ENCODE measurements around the gene NLGN1.
"Not testable (repeated sequence)": the region's sequence is repeated elsewhere in the genome, so short reads cannot be mapped to it uniquely, and the experiment has no call there.

Gene NLGN1

GRCh38 chr3:174168538-174169254 is 771.2 kb downstream of the NLGN1 start:
- DNase-seq (ENCODE audit: low spot score) = no peak

- DNase-seq (ENCODE audit: low spot score) = no peak
Measured at GRCh38 chr3:174169736-174170135, 772.2 kb downstream of the NLGN1 start.

GRCh38 chr3:174170248-174170647 is 772.7 kb downstream of the NLGN1 start:
- no peak for DNase-seq (ENCODE audit: low spot score)

- DNase-seq (ENCODE audit: low spot score) = no peak
Measured at GRCh38 chr3:174186377-174186989, 788.9 kb downstream of the NLGN1 start.

GRCh38 chr3:174191380-174191779 is 793.8 kb downstream of the NLGN1 start:
- DNase-seq (ENCODE audit: low spot score) = no peak

GRCh38 chr3:174191895-174192294 is 794.4 kb downstream of the NLGN1 start:
- no peak for DNase-seq (ENCODE audit: low spot score)

GRCh38 chr3:174192471-174192870 is 794.9 kb downstream of the NLGN1 start:
- DNase-seq (ENCODE audit: low spot score) = no peak

GRCh38 chr3:174193604-174194003 is 796.1 kb downstream of the NLGN1 start:
- DNase-seq (ENCODE audit: low spot score) = no peak

- DNase-seq (ENCODE audit: low spot score) = no peak
Measured at GRCh38 chr3:174197416-174197815, 799.9 kb downstream of the NLGN1 start.

GRCh38 chr3:174198199-174198598 is 800.7 kb downstream of the NLGN1 start:
- no peak for DNase-seq (ENCODE audit: low spot score)

- no peak for DNase-seq (ENCODE audit: low spot score)
Measured at GRCh38 chr3:174199696-174200095, 802.2 kb downstream of the NLGN1 start.

- DNase-seq (ENCODE audit: low spot score) = no peak
Measured at GRCh38 chr3:174202116-174202515, 804.6 kb downstream of the NLGN1 start.

GRCh38 chr3:174202561-174202960 is 805.0 kb downstream of the NLGN1 start:
- no peak for DNase-seq (ENCODE audit: low spot score)

GRCh38 chr3:174204765-174205164 is 807.2 kb downstream of the NLGN1 start:
- no peak for DNase-seq (ENCODE audit: low spot score)

- DNase-seq (ENCODE audit: low spot score) = no peak
Measured at GRCh38 chr3:174206607-174207192, 809.2 kb downstream of the NLGN1 start.

- DNase-seq (ENCODE audit: low spot score) = no peak
Measured at GRCh38 chr3:174208161-174208560, 810.6 kb downstream of the NLGN1 start.

GRCh38 chr3:174211896-174212295 is 814.4 kb downstream of the NLGN1 start:
- not testable (repeated sequence) for DNase-seq (ENCODE audit: low spot score)

- DNase-seq (ENCODE audit: low spot score) = no peak
Measured at GRCh38 chr3:174215456-174215855, 817.9 kb downstream of the NLGN1 start.

GRCh38 chr3:174216019-174216418 is 818.5 kb downstream of the NLGN1 start:
- DNase-seq (ENCODE audit: low spot score) = no peak

- no peak for DNase-seq (ENCODE audit: low spot score)
Measured at GRCh38 chr3:174216946-174217718, 819.6 kb downstream of the NLGN1 start.

- DNase-seq (ENCODE audit: low spot score) = no peak
Measured at GRCh38 chr3:174218016-174218415, 820.5 kb downstream of the NLGN1 start.

- no peak for DNase-seq (ENCODE audit: low spot score)
Measured at GRCh38 chr3:174219738-174220137, 822.2 kb downstream of the NLGN1 start.

Data from RKO (cell line).